ENCODE data around the gene OR2H1. TPM values are rescaled to one million over a fixed set of nuclear protein-coding genes. Genes with fewer than 3 reads are reported as not detected.

OR2H1 gene
- total and polyA plus RNA-seq, 9 of the 15 experiments (the other 6 are each of a cell fraction or from before 2014, with no cell fraction given), result not detected

DNA sequence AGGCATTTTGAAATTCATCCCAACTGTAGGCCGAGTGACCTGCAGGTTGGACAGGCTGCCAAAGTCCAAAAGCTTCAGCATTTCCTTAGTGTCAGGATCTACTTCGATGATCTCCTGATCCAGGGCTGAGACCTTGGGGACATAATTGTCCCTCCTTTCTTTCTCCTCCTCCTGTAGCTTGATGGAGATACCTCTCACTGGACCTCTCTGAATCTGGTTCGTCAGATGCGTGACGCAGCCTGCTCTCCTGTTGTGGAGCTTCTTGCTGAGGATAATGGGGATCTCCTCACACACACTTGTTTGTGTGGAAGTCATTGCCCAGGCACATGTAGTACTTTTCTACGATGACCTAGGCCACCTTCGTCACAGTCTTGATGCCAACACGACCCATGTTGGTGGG lies 32.3 kb downstream of the OR2H1 start:
- intact Hi-C loops (cut with micrococcal nuclease), result no loop called here
- CTCF ChIA-PET (ENCODE audit: low intra/inter-chr PET ratio), result no interaction called here
- no peak for FAIRE-seq
- TF ChIP-seq CBX1 (IDR thresholded peaks at IDR 0.05; ENCODE audit: low read depth) (no peak), PRMT5 (CRISPR knock-in tag; IDR thresholded peaks at IDR 0.05) (no peak), SNRNP70 (optimal IDR thresholded peaks at IDR 0.05; ENCODE audit: low read depth, low read length) (no peak), MAFF (IDR thresholded peaks at IDR 0.05; ENCODE audit: low read length) (no peak), TGIF2 (CRISPR knock-in tag; IDR thresholded peaks at IDR 0.05) (no peak), TAF1 (IDR thresholded peaks at IDR 0.05; ENCODE audit: control insufficient read depth, extremely low read depth, insufficient read depth, low read length, severe bottlenecking) (no peak), DACH1 (IDR thresholded peaks at IDR 0.05; ENCODE audit: partially characterized antibody) (peak; percentile 80), SMAD4 (CRISPR knock-in tag; conservative IDR thresholded peaks at IDR 0.05) (no peak), SRSF7 (optimal IDR thresholded peaks at IDR 0.05; ENCODE audit: low read depth, low read length) (no peak), ZNF124 (CRISPR knock-in tag; IDR thresholded peaks at IDR 0.05) (no peak), TARDBP (IDR thresholded peaks at IDR 0.05) (no peak), HLTF (IDR thresholded peaks at IDR 0.05) (no peak), CBX5 (IDR thresholded peaks at IDR 0.05; ENCODE audit: borderline replicate concordance, low read depth) (no peak), ILF3 (IDR thresholded peaks at IDR 0.05; ENCODE audit: borderline replicate concordance) (no peak), SMAD1 (IDR thresholded peaks at IDR 0.05; ENCODE audit: low read depth, low read length, partially characterized antibody) (no peak), RBFOX2 (IDR thresholded peaks at IDR 0.05; ENCODE audit: low read depth, low read length) (no peak), ELF2 (CRISPR knock-in tag; IDR thresholded peaks at IDR 0.05) (0 out of 2 replicates have a peak, but pooled peaks have one; percentile 26)
- TF ChIP-seq, protein P1, sequence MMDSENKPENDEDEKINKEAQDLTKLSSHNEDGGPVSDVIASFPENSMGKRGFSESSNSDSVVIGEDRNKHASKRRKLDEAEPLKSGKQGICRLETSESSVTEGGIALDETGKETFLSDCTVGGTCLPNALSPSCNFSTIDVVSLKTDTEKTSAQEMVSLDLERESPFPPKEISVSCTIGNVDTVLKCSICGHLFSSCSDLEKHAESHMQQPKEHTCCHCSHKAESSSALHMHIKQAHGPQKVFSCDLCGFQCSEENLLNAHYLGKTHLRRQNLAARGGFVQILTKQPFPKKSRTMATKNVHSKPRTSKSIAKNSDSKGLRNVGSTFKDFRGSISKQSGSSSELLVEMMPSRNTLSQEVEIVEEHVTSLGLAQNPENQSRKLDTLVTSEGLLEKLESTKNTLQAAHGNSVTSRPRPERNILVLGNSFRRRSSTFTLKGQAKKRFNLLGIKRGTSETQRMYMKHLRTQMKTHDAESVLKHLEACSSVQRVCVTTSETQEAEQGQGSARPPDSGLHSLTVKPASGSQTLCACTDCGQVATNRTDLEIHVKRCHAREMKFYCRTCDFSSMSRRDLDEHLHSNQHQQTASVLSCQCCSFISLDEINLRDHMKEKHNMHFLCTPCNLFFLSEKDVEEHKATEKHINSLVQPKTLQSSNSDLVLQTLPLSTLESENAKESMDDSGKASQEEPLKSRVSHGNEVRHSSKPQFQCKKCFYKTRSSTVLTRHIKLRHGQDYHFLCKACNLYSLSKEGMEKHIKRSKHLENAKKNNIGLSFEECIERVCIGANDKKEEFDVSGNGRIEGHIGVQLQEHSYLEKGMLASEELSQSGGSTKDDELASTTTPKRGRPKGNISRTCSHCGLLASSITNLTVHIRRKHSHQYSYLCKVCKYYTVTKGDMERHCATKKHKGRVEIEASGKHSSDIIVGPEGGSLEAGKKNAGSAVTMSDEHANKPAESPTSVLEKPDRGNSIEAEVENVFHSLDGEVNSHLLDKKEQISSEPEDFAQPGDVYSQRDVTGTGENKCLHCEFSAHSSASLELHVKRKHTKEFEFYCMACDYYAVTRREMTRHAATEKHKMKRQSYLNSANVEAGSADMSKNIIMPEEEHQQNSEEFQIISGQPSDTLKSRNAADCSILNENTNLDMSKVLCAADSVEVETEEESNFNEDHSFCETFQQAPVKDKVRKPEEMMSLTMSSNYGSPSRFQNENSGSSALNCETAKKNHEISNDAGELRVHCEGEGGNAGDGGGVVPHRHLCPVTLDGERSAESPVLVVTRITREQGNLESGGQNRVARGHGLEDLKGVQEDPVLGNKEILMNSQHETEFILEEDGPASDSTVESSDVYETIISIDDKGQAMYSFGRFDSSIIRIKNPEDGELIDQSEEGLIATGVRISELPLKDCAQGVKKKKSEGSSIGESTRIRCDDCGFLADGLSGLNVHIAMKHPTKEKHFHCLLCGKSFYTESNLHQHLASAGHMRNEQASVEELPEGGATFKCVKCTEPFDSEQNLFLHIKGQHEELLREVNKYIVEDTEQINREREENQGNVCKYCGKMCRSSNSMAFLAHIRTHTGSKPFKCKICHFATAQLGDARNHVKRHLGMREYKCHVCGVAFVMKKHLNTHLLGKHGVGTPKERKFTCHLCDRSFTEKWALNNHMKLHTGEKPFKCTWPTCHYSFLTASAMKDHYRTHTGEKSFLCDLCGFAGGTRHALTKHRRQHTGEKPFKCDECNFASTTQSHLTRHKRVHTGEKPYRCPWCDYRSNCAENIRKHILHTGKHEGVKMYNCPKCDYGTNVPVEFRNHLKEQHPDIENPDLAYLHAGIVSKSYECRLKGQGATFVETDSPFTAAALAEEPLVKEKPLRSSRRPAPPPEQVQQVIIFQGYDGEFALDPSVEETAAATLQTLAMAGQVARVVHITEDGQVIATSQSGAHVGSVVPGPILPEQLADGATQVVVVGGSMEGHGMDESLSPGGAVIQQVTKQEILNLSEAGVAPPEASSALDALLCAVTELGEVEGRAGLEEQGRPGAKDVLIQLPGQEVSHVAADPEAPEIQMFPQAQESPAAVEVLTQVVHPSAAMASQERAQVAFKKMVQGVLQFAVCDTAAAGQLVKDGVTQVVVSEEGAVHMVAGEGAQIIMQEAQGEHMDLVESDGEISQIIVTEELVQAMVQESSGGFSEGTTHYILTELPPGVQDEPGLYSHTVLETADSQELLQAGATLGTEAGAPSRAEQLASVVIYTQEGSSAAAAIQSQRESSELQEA (IDR thresholded peaks at IDR 0.05; ENCODE audit: low read depth), result no peak

More for the DNA sequence above, 32.3 kb downstream of the OR2H1 start:
- no peaks in the 10 kb centered on the region for H3K9me1 ChIP-seq (ENCODE audit: control insufficient read depth, insufficient read depth, low read length)
- 43% methylated on average over 8 of the region's 8 CpGs for WGBS (ENCODE audit: insufficient coverage, low coverage, missing lambda C conversion rate)
- no TSS peak for BruUV-seq (replicated peaks)
- H3K27ac ChIP-seq (ENCODE audit: extremely low read depth, low read depth, low read length), result no peak overlapping the region
- H4K20me1 ChIP-seq (replicated peaks; ENCODE audit: control insufficient read depth, insufficient read depth, low read length), result no peaks in the 10 kb centered on the region
- peaks cover 8 to 39% of the 10 kb centered on the region in 2 experiments; a peak in 4 of 5 replicates for H3K4me1 ChIP-seq (replicated peaks in 1 of 2; ENCODE audit: control insufficient read depth in 2 of 2, insufficient read depth in 2 of 2, low read length in 2 of 2)
- no peak for ATAC-seq
- DNase-seq (ENCODE audit: extremely low read depth in 1 of 4, low spot score in 3 of 4), result no peak
- no peaks in the 10 kb centered on the region for H3K36me3 ChIP-seq (ENCODE audit: control insufficient read depth, insufficient read depth, low read length)
- no peak overlapping the region for H3K4me3 ChIP-seq
- no peak overlapping the region for H3K9ac ChIP-seq (ENCODE audit: insufficient read depth in 1 of 2, low read depth in 2 of 2, low read length in 2 of 2)
- no peak overlapping the region for H2AFZ ChIP-seq (ENCODE audit: low read depth, low read length)
- POLR2A ChIA-PET, result no interaction called here
- H3K4me2 ChIP-seq (ENCODE audit: insufficient read depth, low read length), result no peak overlapping the region
- no peaks in the 10 kb centered on the region for H3K27me3 ChIP-seq (ENCODE audit: control insufficient read depth in 2 of 2, insufficient read depth in 2 of 2, low read length in 2 of 2)
- H3K79me2 ChIP-seq (ENCODE audit: control insufficient read depth, insufficient read depth, low read length), result no peaks in the 10 kb centered on the region
- H3K9me3 ChIP-seq (replicated peaks; ENCODE audit: control insufficient read depth, insufficient read depth, low read depth, low read length), result no peaks in the 10 kb centered on the region
- in situ Hi-C loops (cut with MboI), result no loop called here
